ENCODE results near the gene WDR74.

The WDR74 gene

GRCh38 chr11:62839050-62839945 is at the start of gene WDR74:
TSS of gene WDR74 (minus strand) at chr11:62839590. CDS start at chr11:62839570, 20 bp downstream.
- Histone ChIP-seq H3K4me2 (peak within 1 kb of the TSS; percentile 90), H2AFZ (ENCODE audit: low read depth) (peak within 1 kb of the TSS; percentile 52), H3K9ac (peak within 1 kb of the TSS; percentile 86), H4K20me1 (ENCODE audit: insufficient read depth) (no peaks in the 10 kb centered on the region), H3K4me1 (ENCODE audit: low read depth, poor library complexity, severe bottlenecking) (peaks cover 53% of the 10 kb centered on the region), H3K27me3 (ENCODE audit: insufficient read depth, low read depth) (no peaks in the 10 kb centered on the region), H3K4me3 (IDR thresholded peaks at IDR 0.05; ENCODE audit: insufficient read depth, low read depth, low read length) (no peak within 1 kb of the TSS), H3K79me2 (ENCODE audit: insufficient read depth, low read depth) (peaks cover 45% of the 10 kb centered on the region), H3K27ac (peak within 1 kb of the TSS; percentile 95), H3K36me3 (ENCODE audit: insufficient read depth) (peaks cover 6% of the 10 kb centered on the region; the same call in 1 of the 2 replicates)
- no peak for TF ChIP-seq CTCF (conservative IDR thresholded peaks at IDR 0.05; ENCODE audit: low read depth, low read length)

GRCh38 chr11:62889126-62889483 is 49.7 kb upstream of the WDR74 start:
- Histone ChIP-seq H3K4me2 (no peak overlapping the region), H3K4me3 (IDR thresholded peaks at IDR 0.05; ENCODE audit: insufficient read depth, low read depth, low read length) (no peak overlapping the region), H3K79me2 (ENCODE audit: insufficient read depth, low read depth) (peaks cover 17% of the 10 kb centered on the region), H3K9ac (no peak overlapping the region), H3K27ac (no peak overlapping the region), H3K36me3 (ENCODE audit: insufficient read depth) (peaks cover 33% of the 10 kb centered on the region; the same call in 1 of the 2 replicates), H3K4me1 (ENCODE audit: low read depth, poor library complexity, severe bottlenecking) (peaks cover 5% of the 10 kb centered on the region), H4K20me1 (ENCODE audit: insufficient read depth) (peaks cover 13% of the 10 kb centered on the region; the same call in 1 of the 2 replicates), H3K27me3 (ENCODE audit: insufficient read depth, low read depth) (no peaks in the 10 kb centered on the region), H2AFZ (ENCODE audit: low read depth) (no peak overlapping the region)
- TF ChIP-seq CTCF (conservative IDR thresholded peaks at IDR 0.05; ENCODE audit: low read depth, low read length) = no peak

- H4K20me1 ChIP-seq (ENCODE audit: insufficient read depth) = peaks cover 13% of the 10 kb centered on the region; the same call in 1 of the 2 replicates
- H3K4me3 ChIP-seq (IDR thresholded peaks at IDR 0.05; ENCODE audit: insufficient read depth, low read depth, low read length) = no peak overlapping the region
- H2AFZ ChIP-seq (ENCODE audit: low read depth) = no peak overlapping the region
- TF ChIP-seq CTCF (conservative IDR thresholded peaks at IDR 0.05; ENCODE audit: low read depth, low read length) = no peak
- peaks cover 12% of the 10 kb centered on the region for H3K4me1 ChIP-seq (ENCODE audit: low read depth, poor library complexity, severe bottlenecking)
- H3K27me3 ChIP-seq (ENCODE audit: insufficient read depth, low read depth) = no peaks in the 10 kb centered on the region
- no peak overlapping the region for H3K4me2 ChIP-seq
- peaks cover 36% of the 10 kb centered on the region; the same call in 1 of the 2 replicates for H3K36me3 ChIP-seq (ENCODE audit: insufficient read depth)
- H3K79me2 ChIP-seq (ENCODE audit: insufficient read depth, low read depth) = peaks cover 24% of the 10 kb centered on the region
- H3K27ac ChIP-seq = no peak overlapping the region
- no peak overlapping the region for H3K9ac ChIP-seq
These were observed 49.0 kb upstream of the WDR74 start for GRCh38 chr11:62888406-62888805.

- Histone ChIP-seq H3K27me3 (ENCODE audit: insufficient read depth, low read depth) (no peaks in the 10 kb centered on the region), H4K20me1 (ENCODE audit: insufficient read depth) (peaks cover 13% of the 10 kb centered on the region; the same call in 1 of the 2 replicates), H3K27ac (no peak overlapping the region), H3K79me2 (ENCODE audit: insufficient read depth, low read depth) (peaks cover 43% of the 10 kb centered on the region), H3K4me2 (no peak overlapping the region), H3K4me1 (ENCODE audit: low read depth, poor library complexity, severe bottlenecking) (peaks cover 25% of the 10 kb centered on the region), H2AFZ (ENCODE audit: low read depth) (no peak overlapping the region), H3K9ac (no peak overlapping the region), H3K36me3 (ENCODE audit: insufficient read depth) (peaks cover 36% of the 10 kb centered on the region; the same call in 1 of the 2 replicates), H3K4me3 (IDR thresholded peaks at IDR 0.05; ENCODE audit: insufficient read depth, low read depth, low read length) (no peak overlapping the region)
- no peak for TF ChIP-seq CTCF (conservative IDR thresholded peaks at IDR 0.05; ENCODE audit: low read depth, low read length)
These were observed 45.9 kb upstream of the WDR74 start for GRCh38 chr11:62885137-62885750.

Data from KMS-11 (cell line).